H9 (cell line): ENCODE data around the gene ZMYND8. TPM values are rescaled to one million over a fixed set of nuclear protein-coding genes. Genes with fewer than 3 reads are reported as not detected.

ENCODE experiments used
- DNase-seq: peaks from one replicate; pipeline ENCODE4 v3.0.0-alpha.2; 2017
- H2AFZ ChIP-seq: one replicate; pipeline ENCODE4 v1.6.1; 2013; ENCODE audit warnings: mild to moderate bottlenecking, low read length, control low read depth, moderate library complexity
- H2AK5ac ChIP-seq: 2 replicates; pipeline ENCODE4 v1.6.1; 2013; ENCODE audit warnings: low read length, control low read depth, mixed read lengths; ENCODE audit not compliant: insufficient read length
- H2BK120ac ChIP-seq: one replicate; pipeline ENCODE4 v1.6.1; 2013; ENCODE audit warnings: low read depth, mild to moderate bottlenecking, low read length, control low read depth, inconsistent platforms; ENCODE audit not compliant: poor library complexity, severe bottlenecking
- H2BK12ac ChIP-seq: 2 replicates; pipeline ENCODE4 v1.6.1; 2013; ENCODE audit warnings: low read length, control low read depth, mixed read lengths, low read depth; ENCODE audit not compliant: insufficient read length
- H2BK15ac ChIP-seq: 2 replicates; pipeline ENCODE4 v1.6.1; 2013; ENCODE audit warnings: low read depth, low read length, control low read depth
- H2BK20ac ChIP-seq: one replicate; pipeline ENCODE4 v1.6.1; 2013; ENCODE audit warnings: low read depth, mild to moderate bottlenecking, low read length, control low read depth, inconsistent platforms; ENCODE audit not compliant: poor library complexity, severe bottlenecking
- H2BK5ac ChIP-seq: 2 replicates; pipeline ENCODE4 v1.6.1; 2013; ENCODE audit warnings: low read length, control low read depth, mixed read lengths; ENCODE audit not compliant: insufficient read length
- H3K14ac ChIP-seq: 2 replicates; pipeline ENCODE4 v1.6.1; 2013; ENCODE audit warnings: low read length, control low read depth; ENCODE audit not compliant: insufficient read depth
- H3K18ac ChIP-seq: 2 replicates; pipeline ENCODE4 v1.6.1; 2013; ENCODE audit warnings: low read depth, mild to moderate bottlenecking, mixed read lengths, low read length, control low read depth; ENCODE audit not compliant: insufficient read length
- H3K23ac ChIP-seq: 2 replicates; pipeline ENCODE4 v1.6.1; 2013; ENCODE audit warnings: low read length, control low read depth, mixed read lengths, low read depth; ENCODE audit not compliant: insufficient read length
- H3K23me2 ChIP-seq: 2 replicates; pipeline ENCODE4 v1.6.1; 2013; ENCODE audit warnings: low read depth, mild to moderate bottlenecking, mixed read lengths, low read length, control low read depth; ENCODE audit not compliant: insufficient read length, poor library complexity, severe bottlenecking
- H3K27ac ChIP-seq: 2 replicates; pipeline ENCODE4 v1.5.1; 2013; ENCODE audit warnings: low read length, control low read depth, mixed read lengths, low read depth; ENCODE audit not compliant: insufficient read length
- H3K27me3 ChIP-seq: 2 replicates; pipeline ENCODE4 v1.6.1; 2013; ENCODE audit warnings: low read length, control low read depth, inconsistent platforms; ENCODE audit not compliant: insufficient read depth
- H3K4ac ChIP-seq: 2 replicates; pipeline ENCODE4 v1.6.1; 2013; ENCODE audit warnings: low read depth, mild to moderate bottlenecking, control low read depth, inconsistent platforms, low read length, moderate library complexity
- H3K4me1 ChIP-seq: 2 replicates; pipeline ENCODE4 v1.6.1; 2013; ENCODE audit warnings: low read length, control low read depth, inconsistent platforms; ENCODE audit not compliant: insufficient read depth
- H3K4me2 ChIP-seq: 2 replicates; pipeline ENCODE4 v1.6.1; 2013; ENCODE audit warnings: low read length, control low read depth, mixed read lengths; ENCODE audit not compliant: insufficient read length, insufficient read depth
- H3K56ac ChIP-seq: 2 replicates; pipeline ENCODE4 v1.6.1; 2013; ENCODE audit warnings: low read depth, mild to moderate bottlenecking, mixed read lengths, low read length, control low read depth; ENCODE audit not compliant: insufficient read length
- H3K79me1 ChIP-seq: 2 replicates; pipeline ENCODE4 v1.6.1; 2013; ENCODE audit warnings: low read depth, mild to moderate bottlenecking, moderate library complexity, low read length, control low read depth, inconsistent platforms; ENCODE audit not compliant: insufficient read depth, poor library complexity, severe bottlenecking
- H3K79me2 ChIP-seq: 2 replicates; pipeline ENCODE4 v1.6.1; 2013; ENCODE audit warnings: low read length, control low read depth, inconsistent platforms; ENCODE audit not compliant: insufficient read depth
- H3K9ac ChIP-seq: 2 replicates; pipeline ENCODE4 v1.6.1; 2013; ENCODE audit warnings: low read length, control low read depth, mixed read lengths; ENCODE audit not compliant: insufficient read length; ENCODE audit errors: extremely low read depth
- H3K9me3 ChIP-seq: one replicate; pipeline ENCODE4 v1.6.1; 2013; ENCODE audit warnings: low read depth, low read length, inconsistent platforms; ENCODE audit not compliant: control insufficient read depth
- H3T11ph ChIP-seq: one replicate; pipeline ENCODE4 v1.6.1; 2013; ENCODE audit warnings: mild to moderate bottlenecking, low read length, control low read depth, inconsistent platforms
- H4K20me1 ChIP-seq: one replicate; pipeline ENCODE4 v1.6.1; 2013; ENCODE audit not compliant: control insufficient read depth, insufficient read length, insufficient read depth
- H4K5ac ChIP-seq: 2 replicates; pipeline ENCODE4 v1.6.1; 2013; ENCODE audit warnings: low read depth, mild to moderate bottlenecking, mixed read lengths, low read length, control low read depth; ENCODE audit not compliant: insufficient read length
- H4K8ac ChIP-seq: replicated peaks from 2 replicates; pipeline ENCODE4 v1.6.1; 2013; ENCODE audit warnings: low read length, control low read depth, mixed read lengths, low read depth; ENCODE audit not compliant: insufficient read length
- H4K91ac ChIP-seq: 2 replicates; pipeline ENCODE4 v1.6.1; 2013; ENCODE audit warnings: low read depth, mild to moderate bottlenecking, moderate library complexity, mixed read lengths, low read length, control low read depth; ENCODE audit not compliant: insufficient read length
- H3K27ac Mint-ChIP-seq, 3 experiments: 2 replicates in 2 of 3; 3 replicates in 1 of 3; pipeline ENCODE4 v1.8.0; 2020 to 2021; ENCODE audit warnings: mixed read lengths in 3 of 3, mild to moderate bottlenecking in 1 of 3, moderate library complexity in 1 of 3
- H3K27me3 Mint-ChIP-seq: 2 replicates; pipeline ENCODE4 v1.8.0; 2021; ENCODE audit warnings: low read depth, mild to moderate bottlenecking, moderate library complexity, mixed read lengths
- H3K36me3 Mint-ChIP-seq, 3 experiments: 2 replicates in 2 of 3; 3 replicates in 1 of 3; pipeline ENCODE4 v1.8.0; 2020 to 2021; ENCODE audit warnings: low read depth in 3 of 3, mixed read lengths in 3 of 3; ENCODE audit not compliant: insufficient read depth in 1 of 3
- H3K4me1 Mint-ChIP-seq, 2 experiments: 2 replicates each; pipeline ENCODE4 v1.8.0; 2020; ENCODE audit warnings: mixed read lengths in 2 of 2
- H3K4me3 Mint-ChIP-seq, 2 experiments: 2 replicates in 1 of 2; 3 replicates in 1 of 2; pipeline ENCODE4 v1.8.0; 2020 to 2021; ENCODE audit warnings: mild to moderate bottlenecking in 2 of 2, mixed read lengths in 2 of 2, moderate library complexity in 1 of 2
- H3K9me3 Mint-ChIP-seq, 2 experiments: 2 replicates in 1 of 2; 3 replicates in 1 of 2; pipeline ENCODE4 v1.8.0; 2020; ENCODE audit warnings: mild to moderate bottlenecking in 2 of 2, mixed read lengths in 2 of 2, moderate library complexity in 1 of 2
- WGBS: extraction: QIAGEN DNeasy Blood & Tissue Kit; methylation state at CpG from one replicate; pipeline ENCODE4 v1.1.7; 2013; ENCODE audit warnings: missing lambda C conversion rate, low lambda C conversion rate, mixed read lengths; ENCODE audit not compliant: insufficient read length; ENCODE audit errors: extremely low coverage; 5-methylcytosine and 5-hydroxymethylcytosine counted together
- total RNA-seq: library from RNA; stranded (reverse); gene quantifications from 2 replicates; pipeline ENCODE4 v1.2.1, GENCODE V29; 2021
- TF ChIP-seq, protein P1 (sequence below): fragments of 200-600 bp; sonication (generic); conservative IDR thresholded peaks from 3 replicates; pipeline ENCODE4 v1.8.0; 2021; ENCODE audit warnings: antibody characterized with exemption, mild to moderate bottlenecking

ZMYND8 gene
- total RNA-seq, 1 experiment from 2014 or later, result 158 TPM

DNA sequence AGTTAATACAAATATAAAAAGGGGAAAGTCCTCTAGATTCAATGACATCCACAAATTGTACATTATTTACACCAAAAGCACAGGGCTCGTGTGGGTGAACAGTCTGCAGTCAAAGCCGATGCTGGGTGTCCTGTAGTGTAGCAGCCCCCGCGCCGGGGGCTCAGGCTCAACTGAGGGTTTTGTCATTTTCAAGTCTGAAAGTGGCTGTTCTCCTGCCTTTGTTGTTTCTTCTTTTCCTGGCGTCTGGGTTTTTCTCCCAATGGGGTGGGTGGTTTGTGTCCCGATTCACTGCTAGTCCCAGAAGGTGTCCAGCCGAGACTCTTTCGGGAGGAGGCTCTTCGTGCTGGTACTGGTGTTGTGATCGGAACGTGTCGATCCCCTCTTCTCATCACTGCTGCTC, 146.0 kb downstream of the ZMYND8 start:
- H3K9ac ChIP-seq, result no peak overlapping the region
- Mint-ChIP-seq H3K27ac (no peak overlapping the region), H3K27me3 (no peaks in the 10 kb centered on the region; the same call in 1 of the 2 replicates), H3K4me1 (peaks cover 19 to 20% of the 10 kb centered on the region in 2 experiments), H3K9me3 (no peaks in the 10 kb centered on the region), H3K4me3 (no peak overlapping the region), H3K36me3 (peaks cover 3 to 29% (median 9%) of the 10 kb centered on the region in 3 experiments; a peak in 6 of 7 replicates)
- H2BK12ac ChIP-seq, result no peak overlapping the region
- H2BK15ac ChIP-seq, result no peak overlapping the region
- no peak overlapping the region for H3K18ac ChIP-seq
- H3K4me2 ChIP-seq, result no peak overlapping the region
- no peak for DNase-seq
- H3K79me1 ChIP-seq, result peaks cover 2% of the 10 kb centered on the region
- no peak overlapping the region for H2AFZ ChIP-seq
- no peak overlapping the region for H4K5ac ChIP-seq
- H2BK20ac ChIP-seq, result no peak overlapping the region
- TF ChIP-seq, protein P1, sequence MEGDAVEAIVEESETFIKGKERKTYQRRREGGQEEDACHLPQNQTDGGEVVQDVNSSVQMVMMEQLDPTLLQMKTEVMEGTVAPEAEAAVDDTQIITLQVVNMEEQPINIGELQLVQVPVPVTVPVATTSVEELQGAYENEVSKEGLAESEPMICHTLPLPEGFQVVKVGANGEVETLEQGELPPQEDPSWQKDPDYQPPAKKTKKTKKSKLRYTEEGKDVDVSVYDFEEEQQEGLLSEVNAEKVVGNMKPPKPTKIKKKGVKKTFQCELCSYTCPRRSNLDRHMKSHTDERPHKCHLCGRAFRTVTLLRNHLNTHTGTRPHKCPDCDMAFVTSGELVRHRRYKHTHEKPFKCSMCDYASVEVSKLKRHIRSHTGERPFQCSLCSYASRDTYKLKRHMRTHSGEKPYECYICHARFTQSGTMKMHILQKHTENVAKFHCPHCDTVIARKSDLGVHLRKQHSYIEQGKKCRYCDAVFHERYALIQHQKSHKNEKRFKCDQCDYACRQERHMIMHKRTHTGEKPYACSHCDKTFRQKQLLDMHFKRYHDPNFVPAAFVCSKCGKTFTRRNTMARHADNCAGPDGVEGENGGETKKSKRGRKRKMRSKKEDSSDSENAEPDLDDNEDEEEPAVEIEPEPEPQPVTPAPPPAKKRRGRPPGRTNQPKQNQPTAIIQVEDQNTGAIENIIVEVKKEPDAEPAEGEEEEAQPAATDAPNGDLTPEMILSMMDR, result no peak
- H3K79me2 ChIP-seq, result peaks cover 3% of the 10 kb centered on the region; the same call in 1 of the 2 replicates
- H2AK5ac ChIP-seq, result no peak overlapping the region
- no peak overlapping the region for H3K56ac ChIP-seq
- H4K8ac ChIP-seq, result no peak overlapping the region
- H3K4me1 ChIP-seq, result no peaks in the 10 kb centered on the region
- H2BK120ac ChIP-seq, result no peak overlapping the region
- H3K23me2 ChIP-seq, result no peaks in the 10 kb centered on the region
- H3K27ac ChIP-seq, result no peak overlapping the region
- WGBS, result no CpG with 5 or more reads among the region's 13 CpGs
- no peak overlapping the region for H3K23ac ChIP-seq
- no peak overlapping the region for H3T11ph ChIP-seq
- no peaks in the 10 kb centered on the region for H3K9me3 ChIP-seq
- no peak overlapping the region for H2BK5ac ChIP-seq
- no peaks in the 10 kb centered on the region for H3K27me3 ChIP-seq
- no peak overlapping the region for H4K91ac ChIP-seq
- H4K20me1 ChIP-seq, result no peaks in the 10 kb centered on the region
- no peak overlapping the region for H3K4ac ChIP-seq
- no peak overlapping the region for H3K14ac ChIP-seq
